GM12864 (cell line): Measurements from ENCODE around the gene CARD9.

Experiments
- DNase-seq: peaks from one replicate; pipeline ENCODE4 v3.0.0-alpha.2; 2011; ENCODE audit warnings: low read depth
- H3K4me3 ChIP-seq: 2 replicates; pipeline ENCODE4 v1.5.1; 2011; ENCODE audit warnings: mild to moderate bottlenecking, low read depth, low read length, control low read depth
- CTCF ChIP-seq: IDR thresholded peaks from 2 replicates; pipeline ENCODE4 v1.5.1; 2011; ENCODE audit warnings: low read depth, mild to moderate bottlenecking, moderate library complexity, low read length, control low read depth, inconsistent platforms; ENCODE audit errors: missing control alignments

CARD9 gene

GRCh38 chr9:136346157-136346481 lies 27.4 kb downstream of the CARD9 start:
- no peak for TF ChIP-seq CTCF
- no peak for DNase-seq
- no peak overlapping the region for H3K4me3 ChIP-seq

GRCh38 chr9:136345281-136346156 lies 27.9 kb downstream of the CARD9 start:
- TF ChIP-seq CTCF = no peak
- no peak overlapping the region for H3K4me3 ChIP-seq

GRCh38 chr9:136344544-136345280 lies 28.8 kb downstream of the CARD9 start:
- DNase-seq = no peak
- no peak overlapping the region for H3K4me3 ChIP-seq
- TF ChIP-seq CTCF = no peak

More at GRCh38 chr9:136345281-136346156, 27.9 kb downstream of the CARD9 start:
- DNase-seq = no peak

GRCh38 chr9:136343884-136344269 lies 29.6 kb downstream of the CARD9 start:
- TF ChIP-seq CTCF = no peak
- H3K4me3 ChIP-seq = no peak overlapping the region
- DNase-seq = no peak

GRCh38 chr9:136343121-136343883 lies 30.2 kb downstream of the CARD9 start:
- TF ChIP-seq CTCF = no peak
- DNase-seq = no peak
- H3K4me3 ChIP-seq = no peak overlapping the region

- H3K4me3 ChIP-seq = no peak overlapping the region
- DNase-seq = no peak
- TF ChIP-seq CTCF = no peak
Measured at GRCh38 chr9:136342181-136343120, 31.0 kb downstream of the CARD9 start.
